ENCODE results near the gene BTG1.
A peak's percentile ranks its signal among the peaks of the same experiment; 100 is the strongest.

The BTG1 gene

DNA sequence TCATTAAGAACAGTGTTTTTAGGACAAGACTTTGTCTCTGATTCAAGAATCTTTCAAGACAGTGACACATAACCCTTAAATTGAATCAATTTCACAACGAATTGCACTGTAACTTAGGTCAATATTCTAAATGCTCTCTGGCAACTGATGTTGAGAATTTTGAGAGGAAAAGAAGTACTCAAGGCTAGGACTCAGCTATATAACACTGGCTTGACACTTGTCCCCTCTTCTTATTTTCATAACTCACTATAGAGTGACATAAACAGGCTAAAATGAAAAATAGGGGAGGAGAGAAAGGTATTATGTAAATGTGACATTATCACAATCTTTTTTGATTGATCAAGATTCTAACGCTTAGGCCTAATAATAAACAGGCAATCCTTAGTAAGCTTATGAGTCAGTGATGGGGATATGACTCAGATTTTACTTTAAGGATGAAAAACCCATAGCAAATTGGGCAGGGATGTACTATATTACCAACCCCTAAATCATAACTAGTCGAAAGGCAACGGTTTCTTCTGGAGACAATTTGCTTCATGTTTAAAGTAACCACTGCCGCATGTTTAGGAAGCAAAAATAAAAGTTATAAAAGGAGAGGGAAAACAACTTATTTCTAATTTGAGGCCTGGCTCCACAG, 10.9 kb downstream of the BTG1 start:
- Mint-ChIP-seq H3K36me3 (ENCODE audit: low read depth) (peaks cover 9% of the 10 kb centered on the region), H3K4me3 (no peak overlapping the region), H3K9me3 (no peaks in the 10 kb centered on the region), H3K27ac (peak overlapping the region; percentile 82), H3K4me1 (ENCODE audit: low read depth) (peaks cover 69% of the 10 kb centered on the region), H3K27me3 (no peaks in the 10 kb centered on the region)
- intact Hi-C loops (cut with micrococcal nuclease): no loop called here

DNA sequence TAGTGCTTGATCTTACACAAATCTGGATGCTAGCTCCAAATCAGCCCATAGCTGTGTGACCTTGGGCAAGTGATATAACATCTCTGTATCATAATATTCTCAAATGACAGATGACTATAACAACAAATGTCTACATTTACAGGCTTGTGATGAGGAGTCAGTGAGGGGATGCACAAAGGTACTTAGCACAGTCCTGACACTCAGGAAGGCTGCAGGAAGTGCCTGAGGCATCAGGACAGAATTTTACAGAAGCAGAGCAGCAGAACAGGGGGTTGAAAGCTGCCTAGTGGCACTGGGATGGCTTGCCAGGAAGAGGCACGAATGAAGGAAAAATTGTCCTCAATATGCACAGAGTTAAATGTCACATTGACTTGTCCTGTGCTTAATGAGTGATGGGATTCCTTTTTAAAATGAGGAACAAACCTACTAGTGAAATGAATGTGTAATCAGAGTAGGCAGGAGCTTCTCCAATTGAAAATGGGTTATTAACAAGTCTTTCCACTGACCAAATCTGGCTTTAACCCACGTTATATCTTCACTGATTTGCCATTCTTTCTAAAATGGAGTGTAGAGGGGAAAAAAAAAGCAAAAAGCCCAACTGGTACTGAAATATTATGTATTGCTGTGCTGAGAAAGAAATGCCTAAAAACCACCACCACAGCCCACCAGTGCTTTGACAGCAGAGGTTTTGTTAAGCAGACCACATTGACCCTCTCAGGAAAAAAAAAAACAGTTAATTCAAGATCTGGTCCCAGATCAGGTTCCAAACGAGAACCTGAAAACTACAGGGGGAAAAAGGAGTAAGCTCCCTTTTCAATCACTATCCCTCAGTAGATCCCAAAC, 11.6 kb downstream of the BTG1 start:
- Mint-ChIP-seq H3K27me3 (no peaks in the 10 kb centered on the region), H3K9me3 (no peaks in the 10 kb centered on the region), H3K4me1 (ENCODE audit: low read depth) (peaks cover 70% of the 10 kb centered on the region), H3K4me3 (peak overlapping the region; percentile 21), H3K36me3 (ENCODE audit: low read depth) (peaks cover 6% of the 10 kb centered on the region), H3K27ac (peak overlapping the region; percentile 82)
- intact Hi-C loops (cut with micrococcal nuclease): no loop called here

DNA sequence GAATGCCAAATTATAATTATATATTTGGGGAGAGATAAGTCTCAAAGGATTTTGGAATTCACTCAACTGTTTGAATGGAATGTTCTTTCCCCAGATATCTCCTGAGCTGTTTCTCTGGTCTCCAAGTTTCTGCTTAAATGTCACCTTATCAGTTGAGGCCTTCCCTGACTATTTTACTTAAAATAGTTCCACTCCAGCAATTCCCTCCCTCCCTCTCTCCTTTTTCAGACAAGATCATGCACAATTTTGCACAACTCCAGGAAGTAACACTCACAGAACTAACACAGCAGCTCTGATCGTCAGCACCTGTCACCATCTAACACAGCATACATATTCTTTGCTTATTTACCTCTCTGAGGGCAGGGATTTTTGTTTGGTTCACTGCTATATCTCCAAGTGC, 12.5 kb downstream of the BTG1 start:
- peaks cover 11% of the 10 kb centered on the region for H3K36me3 Mint-ChIP-seq (ENCODE audit: low read depth)
- H3K4me3 Mint-ChIP-seq: no peak overlapping the region
- H3K9me3 Mint-ChIP-seq: no peaks in the 10 kb centered on the region
- H3K4me1 Mint-ChIP-seq (ENCODE audit: low read depth): peaks cover 73% of the 10 kb centered on the region
- H3K27me3 Mint-ChIP-seq: no peaks in the 10 kb centered on the region
- H3K27ac Mint-ChIP-seq: peak overlapping the region; percentile 82
- intact Hi-C loops (cut with micrococcal nuclease): no loop called here

DNA sequence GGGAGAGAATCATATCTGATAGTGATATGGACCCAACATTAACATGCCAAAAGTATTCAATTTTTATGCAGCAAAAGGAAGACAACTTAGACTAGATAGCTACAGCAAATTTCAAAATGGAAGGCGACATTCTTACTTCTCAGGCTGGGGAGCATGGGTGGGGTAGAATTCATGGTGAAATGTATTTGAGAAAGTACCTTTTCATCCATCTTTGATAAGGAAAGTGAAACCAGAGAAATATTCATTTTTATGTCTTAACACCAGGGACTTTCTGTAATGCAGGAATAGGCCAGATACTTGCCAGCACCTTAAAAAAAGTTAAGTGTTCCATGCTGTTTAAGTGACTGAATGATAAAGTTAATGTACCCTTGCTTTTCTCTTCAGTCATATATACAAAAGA, 13.4 kb downstream of the BTG1 start:
- Mint-ChIP-seq H3K27ac (no peak overlapping the region), H3K36me3 (ENCODE audit: low read depth) (peaks cover 11% of the 10 kb centered on the region), H3K4me3 (no peak overlapping the region), H3K27me3 (no peaks in the 10 kb centered on the region), H3K9me3 (no peaks in the 10 kb centered on the region), H3K4me1 (ENCODE audit: low read depth) (peaks cover 64% of the 10 kb centered on the region)
- intact Hi-C loops (cut with micrococcal nuclease): no loop called here

DNA sequence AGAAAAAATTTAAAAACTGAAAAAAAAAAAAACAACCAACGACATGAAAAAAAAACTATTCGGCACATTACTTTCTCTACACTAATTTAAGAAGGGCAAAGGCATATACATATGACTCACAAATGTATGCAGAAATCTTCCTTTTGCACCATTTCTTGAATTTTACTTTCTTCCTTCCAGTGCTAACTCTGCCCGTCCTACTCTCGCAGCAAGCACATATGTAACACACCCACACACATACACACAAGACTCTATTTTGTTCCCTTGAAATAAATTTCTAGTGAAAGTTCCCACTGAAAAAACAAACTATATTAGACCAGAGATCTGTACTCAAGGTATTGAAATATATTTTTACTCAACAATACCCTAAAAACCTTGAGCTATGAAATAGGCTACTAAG, 14.6 kb downstream of the BTG1 start:
- Mint-ChIP-seq H3K9me3 (no peaks in the 10 kb centered on the region), H3K27ac (no peak overlapping the region), H3K36me3 (ENCODE audit: low read depth) (peaks cover 5% of the 10 kb centered on the region), H3K4me1 (ENCODE audit: low read depth) (peaks cover 61% of the 10 kb centered on the region), H3K27me3 (no peaks in the 10 kb centered on the region), H3K4me3 (no peak overlapping the region)
- intact Hi-C loops (cut with micrococcal nuclease): no loop called here

DNA sequence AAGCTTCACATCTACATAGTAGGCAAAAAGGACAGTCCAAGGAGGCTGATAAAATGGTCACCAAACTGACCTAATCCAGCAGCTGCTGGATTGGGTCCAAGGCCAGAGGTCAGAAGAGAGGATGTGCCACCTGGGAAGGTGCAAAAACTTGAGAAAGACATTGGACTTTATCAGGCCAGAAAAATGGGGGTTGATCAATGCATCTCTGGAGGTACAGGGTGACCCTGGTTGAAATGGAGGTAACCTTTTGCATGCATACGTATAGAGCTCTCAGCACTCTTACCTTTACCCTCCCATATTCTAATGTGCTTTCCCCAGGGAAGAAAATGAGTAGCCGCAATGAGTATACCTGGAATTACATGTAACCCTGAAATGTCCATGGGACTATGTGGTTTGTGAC, 16.0 kb downstream of the BTG1 start:
- Mint-ChIP-seq H3K36me3 (ENCODE audit: low read depth) (peaks cover 5% of the 10 kb centered on the region), H3K4me3 (no peak overlapping the region)
- intact Hi-C loops (cut with micrococcal nuclease): no loop called here

DNA sequence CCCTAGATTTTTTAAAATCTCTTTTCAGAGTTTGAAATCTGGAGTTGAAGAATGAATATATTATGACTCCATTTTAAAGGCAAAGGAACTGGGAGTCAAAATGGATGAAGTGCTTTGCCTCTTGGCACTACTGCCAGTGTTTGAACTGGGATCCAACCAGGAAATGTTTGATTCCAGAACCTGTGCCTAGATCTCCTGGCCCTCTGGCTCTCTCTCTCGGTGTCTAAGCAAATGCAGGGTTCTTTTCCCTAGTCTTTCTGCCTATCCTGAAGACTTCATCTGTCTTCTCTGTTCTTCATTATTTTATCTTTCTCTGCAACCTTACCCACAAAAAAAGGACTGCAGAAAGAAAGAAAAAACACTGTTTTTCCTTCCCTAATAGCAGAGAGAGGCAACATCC, 17.0 kb downstream of the BTG1 start:
- H3K36me3 Mint-ChIP-seq (ENCODE audit: low read depth): peaks cover 5% of the 10 kb centered on the region
- no peaks in the 10 kb centered on the region for H3K9me3 Mint-ChIP-seq
- no peaks in the 10 kb centered on the region for H3K27me3 Mint-ChIP-seq
- H3K27ac Mint-ChIP-seq: peak overlapping the region; percentile 45
- intact Hi-C loops (cut with micrococcal nuclease): no loop called here
- H3K4me3 Mint-ChIP-seq: no peak overlapping the region
- peaks cover 69% of the 10 kb centered on the region for H3K4me1 Mint-ChIP-seq (ENCODE audit: low read depth)

More for the DNA sequence above, 16.0 kb downstream of the BTG1 start:
- no peaks in the 10 kb centered on the region for H3K27me3 Mint-ChIP-seq
- peak overlapping the region; percentile 45 for H3K27ac Mint-ChIP-seq
- no peaks in the 10 kb centered on the region for H3K9me3 Mint-ChIP-seq
- H3K4me1 Mint-ChIP-seq (ENCODE audit: low read depth): peaks cover 69% of the 10 kb centered on the region

DNA sequence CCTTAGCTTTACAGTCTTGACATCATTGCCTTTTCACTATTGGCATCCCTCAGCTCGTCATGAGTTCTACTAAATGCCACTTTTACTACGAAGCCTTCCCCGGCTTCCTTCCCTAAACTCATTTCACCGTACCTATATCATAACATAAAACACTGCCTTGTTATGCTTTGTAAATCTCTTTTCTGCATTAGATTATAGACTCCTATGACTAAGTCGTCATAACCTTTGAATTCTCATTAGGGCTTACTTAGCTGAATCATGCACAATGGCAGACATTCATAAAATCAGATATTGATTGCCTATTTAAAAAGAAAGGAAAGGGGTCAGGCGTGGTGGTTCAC, 21.0 kb downstream of the BTG1 start:
- H3K27me3 Mint-ChIP-seq: no peaks in the 10 kb centered on the region
- intact Hi-C loops (cut with micrococcal nuclease): no loop called here
- H3K36me3 Mint-ChIP-seq (ENCODE audit: low read depth): peaks cover 15% of the 10 kb centered on the region
- H3K27ac Mint-ChIP-seq: peak overlapping the region; percentile 83
- H3K4me3 Mint-ChIP-seq: peak overlapping the region; percentile 21
- peaks cover 13% of the 10 kb centered on the region for H3K9me3 Mint-ChIP-seq
- H3K4me1 Mint-ChIP-seq (ENCODE audit: low read depth): peaks cover 51% of the 10 kb centered on the region

DNA sequence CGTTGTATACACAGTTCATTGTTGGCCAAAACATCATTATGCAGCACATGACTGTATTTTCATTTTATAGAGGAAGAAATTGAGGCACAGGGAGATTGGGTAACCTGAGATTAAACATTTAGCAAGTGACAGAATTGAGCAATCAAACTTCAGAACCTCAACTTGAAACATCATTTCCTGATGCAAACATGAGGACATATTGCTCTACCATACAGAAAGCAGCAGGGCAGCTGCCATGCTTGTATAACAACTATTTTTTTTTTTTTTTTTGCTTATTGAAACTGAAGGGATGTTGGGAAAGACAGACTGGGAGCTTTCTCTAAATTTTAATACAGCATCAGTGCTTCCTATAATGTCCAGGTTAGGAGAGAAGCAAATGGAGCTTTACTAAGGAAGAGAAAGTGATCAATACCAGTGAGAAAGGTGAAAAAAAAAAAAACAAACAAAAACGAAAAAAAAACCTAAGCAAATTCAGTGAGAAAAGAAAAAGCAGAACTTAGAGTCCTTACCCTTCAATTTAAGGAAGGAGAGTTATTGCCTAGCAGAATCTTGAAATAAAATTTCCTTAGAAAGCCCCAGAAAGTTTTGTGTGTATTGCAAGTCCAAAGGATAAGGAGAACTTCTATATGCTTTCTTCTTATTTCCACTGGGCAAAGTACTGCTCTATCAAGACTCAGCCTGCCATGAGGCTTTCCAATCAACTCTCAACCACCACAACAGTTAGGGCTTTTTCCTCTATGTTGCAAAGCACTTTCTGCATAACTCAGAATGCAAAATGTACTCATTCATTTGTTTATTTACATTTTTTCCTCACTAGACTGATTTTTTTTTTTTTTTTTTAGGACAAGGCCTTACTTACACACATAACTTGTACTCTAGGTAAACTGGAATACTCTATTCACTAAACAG, 21.6 kb downstream of the BTG1 start:
- Mint-ChIP-seq H3K9me3 (peaks cover 19% of the 10 kb centered on the region), H3K4me3 (peak overlapping the region; percentile 69), H3K4me1 (ENCODE audit: low read depth) (peaks cover 47% of the 10 kb centered on the region), H3K27ac (peak overlapping the region; percentile 83), H3K36me3 (ENCODE audit: low read depth) (peaks cover 19% of the 10 kb centered on the region), H3K27me3 (no peaks in the 10 kb centered on the region)
- intact Hi-C loops (cut with micrococcal nuclease): no loop called here

DNA sequence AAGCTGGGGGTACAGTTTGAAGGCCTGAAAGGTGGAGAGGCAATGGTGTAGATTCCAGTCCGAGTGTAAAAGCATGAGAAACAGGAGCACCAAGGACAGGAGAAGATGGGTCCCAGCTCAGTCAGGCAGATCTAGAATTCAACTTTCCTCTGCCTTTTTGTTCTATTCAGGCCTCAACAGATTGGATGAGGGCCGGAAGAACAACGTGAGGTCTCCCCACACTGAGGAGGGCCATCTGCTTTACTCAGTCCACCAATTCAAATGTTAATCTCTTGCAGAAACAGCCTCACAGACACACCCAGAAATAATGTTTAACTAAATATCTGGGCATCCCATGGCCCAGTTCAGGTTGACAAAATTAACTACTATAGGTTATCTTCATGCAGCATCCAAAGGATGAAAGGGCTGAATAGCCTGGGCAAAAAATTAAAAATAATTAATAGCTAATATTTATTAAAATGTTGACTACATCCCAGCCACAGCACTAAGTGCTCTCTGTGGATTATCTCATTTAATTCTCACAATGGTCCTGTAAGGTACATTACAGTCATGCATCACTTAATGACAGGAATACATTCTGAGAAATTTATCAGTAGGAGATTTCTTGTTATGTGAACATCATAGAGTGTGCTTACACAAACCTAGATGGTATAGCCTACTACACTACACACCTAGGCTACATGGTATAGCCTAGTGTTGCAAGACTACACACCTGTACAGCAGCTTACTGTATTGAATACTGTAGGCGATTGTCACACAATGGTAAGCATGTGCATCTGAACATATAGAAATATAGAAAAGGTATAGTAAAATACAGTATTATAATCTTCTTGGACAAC, 22.5 kb downstream of the BTG1 start:
- intact Hi-C loops (cut with micrococcal nuclease): no loop called here
- H3K27ac Mint-ChIP-seq: peak overlapping the region; percentile 83
- peaks cover 17% of the 10 kb centered on the region for H3K36me3 Mint-ChIP-seq (ENCODE audit: low read depth)

DNA sequence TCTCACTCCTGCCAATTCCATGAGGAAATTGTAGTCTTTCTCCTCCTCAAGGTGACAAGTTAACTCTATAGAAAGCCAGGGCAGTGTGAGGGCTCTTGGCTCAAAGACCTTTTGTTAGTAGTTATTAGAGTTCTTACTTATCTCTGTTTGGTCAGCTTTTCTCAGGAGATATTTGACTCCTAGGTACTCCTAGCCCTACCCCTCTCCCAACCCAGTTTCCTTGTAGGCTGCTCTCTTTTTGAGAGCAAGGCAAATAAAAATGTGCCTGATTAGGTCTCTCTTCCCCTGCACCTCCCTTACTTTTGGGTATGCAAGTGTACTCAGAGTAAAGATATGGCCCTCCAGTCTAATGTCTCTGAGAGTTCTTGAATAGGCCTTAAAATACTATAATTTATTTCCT, 23.8 kb downstream of the BTG1 start:
- Mint-ChIP-seq H3K27ac (no peak overlapping the region), H3K4me1 (ENCODE audit: low read depth) (peaks cover 38% of the 10 kb centered on the region), H3K4me3 (no peak overlapping the region), H3K27me3 (no peaks in the 10 kb centered on the region), H3K9me3 (peaks cover 21% of the 10 kb centered on the region), H3K36me3 (ENCODE audit: low read depth) (peaks cover 17% of the 10 kb centered on the region)
- intact Hi-C loops (cut with micrococcal nuclease): no loop called here

More for the DNA sequence above, 22.5 kb downstream of the BTG1 start:
- peaks cover 21% of the 10 kb centered on the region for H3K9me3 Mint-ChIP-seq
- H3K4me1 Mint-ChIP-seq (ENCODE audit: low read depth): peaks cover 42% of the 10 kb centered on the region
- no peaks in the 10 kb centered on the region for H3K27me3 Mint-ChIP-seq
- H3K4me3 Mint-ChIP-seq: no peak overlapping the region

DNA sequence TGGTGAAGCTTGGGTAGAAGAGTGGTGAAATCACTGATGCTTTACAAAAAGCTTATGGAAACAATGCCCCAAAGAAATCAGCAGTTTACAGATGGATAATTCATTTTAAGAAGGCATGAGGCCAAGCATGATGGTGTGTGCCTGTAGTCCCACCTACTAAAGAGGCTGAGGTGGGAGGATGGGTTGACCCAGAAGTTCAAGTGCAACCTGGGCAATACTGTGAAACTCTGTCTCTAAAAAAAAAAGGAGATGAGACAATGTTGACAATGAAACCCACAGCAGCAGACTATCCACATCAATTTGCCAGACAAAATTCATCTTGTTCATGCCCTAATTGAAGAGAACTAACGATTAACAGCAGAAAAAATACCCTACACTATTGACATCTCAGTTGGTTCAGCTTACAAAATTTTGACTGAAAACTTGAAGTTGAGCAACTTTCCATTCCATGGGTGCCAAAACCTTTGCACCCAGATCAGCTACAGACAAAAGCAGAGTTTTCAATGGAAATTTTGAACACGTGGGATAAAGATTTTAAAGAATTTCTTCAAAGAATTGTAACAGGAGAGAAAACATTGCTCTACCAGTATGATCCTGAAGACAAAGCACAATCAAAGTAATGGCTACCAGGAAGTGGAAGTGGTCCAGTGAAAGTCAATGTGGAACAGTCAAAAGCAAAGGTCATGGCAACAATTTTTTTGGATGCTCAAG, 26.7 kb downstream of the BTG1 start:
- no peak overlapping the region for H3K27ac Mint-ChIP-seq
- H3K4me1 Mint-ChIP-seq (ENCODE audit: low read depth): peaks cover 17% of the 10 kb centered on the region
- no peaks in the 10 kb centered on the region for H3K27me3 Mint-ChIP-seq
- H3K4me3 Mint-ChIP-seq: no peak overlapping the region
- intact Hi-C loops (cut with micrococcal nuclease): loop anchor here (10.0 kb wide), 1 partner anchor 54 kb away; no protein-coding TSS in a partner anchor
- peaks cover 21% of the 10 kb centered on the region for H3K9me3 Mint-ChIP-seq
- peaks cover 17% of the 10 kb centered on the region for H3K36me3 Mint-ChIP-seq (ENCODE audit: low read depth)

DNA sequence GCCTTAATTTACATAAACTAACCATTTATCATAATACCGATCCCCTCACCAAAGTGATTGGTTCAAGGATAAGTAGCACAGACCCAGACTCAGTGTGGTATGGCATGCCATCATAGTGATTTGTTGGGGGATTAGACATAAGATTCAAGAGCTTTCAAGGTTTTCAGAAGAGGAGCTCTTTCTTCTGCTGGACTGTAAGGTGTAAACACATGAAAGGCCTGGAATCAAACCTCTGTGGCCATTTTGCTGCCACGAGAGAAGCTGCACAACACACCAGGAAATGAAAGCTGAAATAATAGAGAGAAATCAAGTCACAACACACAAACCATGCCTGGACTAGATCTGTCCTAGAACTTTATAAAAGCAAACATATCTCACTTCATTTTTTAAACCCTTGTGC, 30.8 kb downstream of the BTG1 start:
- peaks cover 27% of the 10 kb centered on the region for H3K4me1 Mint-ChIP-seq (ENCODE audit: low read depth)
- peaks cover 8% of the 10 kb centered on the region for H3K9me3 Mint-ChIP-seq
- H3K36me3 Mint-ChIP-seq (ENCODE audit: low read depth): peaks cover 7% of the 10 kb centered on the region
- no peak overlapping the region for H3K4me3 Mint-ChIP-seq
- H3K27ac Mint-ChIP-seq: no peak overlapping the region
- intact Hi-C loops (cut with micrococcal nuclease): loop anchor here (10.0 kb wide), 1 partner anchor 50 kb away; no protein-coding TSS in a partner anchor
- no peaks in the 10 kb centered on the region for H3K27me3 Mint-ChIP-seq

Measured in dendritic cell treated with granulocyte-macrophage colony-stimulating factor and Interleukin-4, amounts not matched to agents 40 ng/mL and 50 ng/mL, for 4 days (primary cell).